Smooth muscle cell of the brain vasculature (primary cell): ENCODE results near the gene RGS7.
"Not testable (repeated sequence)": the region's sequence is repeated elsewhere in the genome, so short reads cannot be mapped to it uniquely, and the experiment has no call there.

ENCODE experiments used
- DNase-seq: peaks from one replicate; pipeline ENCODE4 v3.0.0-alpha.2; 2012; ENCODE audit warnings: low read depth, low spot score

The RGS7 gene

GRCh38 chr1:240917976-240918375 is 439.0 kb downstream of the RGS7 start:
- DNase-seq: no peak

GRCh38 chr1:240914506-240914905 is 442.5 kb downstream of the RGS7 start:
- no peak for DNase-seq

- no peak for DNase-seq
Measured at GRCh38 chr1:240912821-240913220, 444.2 kb downstream of the RGS7 start.

GRCh38 chr1:240909701-240910457 is 447.1 kb downstream of the RGS7 start:
- DNase-seq: no peak

GRCh38 chr1:240906477-240906876 is 450.5 kb downstream of the RGS7 start:
- no peak for DNase-seq

- no peak for DNase-seq
Measured at GRCh38 chr1:240905225-240905765, 451.7 kb downstream of the RGS7 start.

- not testable (repeated sequence) for DNase-seq
Measured at GRCh38 chr1:240895424-240895823, 461.6 kb downstream of the RGS7 start.

GRCh38 chr1:240888787-240889048 is 468.3 kb downstream of the RGS7 start:
- no peak for DNase-seq

GRCh38 chr1:240888039-240888786 is 468.8 kb downstream of the RGS7 start:
- DNase-seq: no peak

GRCh38 chr1:240883490-240883889 is 473.5 kb downstream of the RGS7 start:
- no peak for DNase-seq

GRCh38 chr1:240882656-240883308 is 474.2 kb downstream of the RGS7 start:
- not testable (repeated sequence) for DNase-seq

GRCh38 chr1:240878631-240879030 is 478.4 kb downstream of the RGS7 start:
- DNase-seq: no peak

GRCh38 chr1:240877605-240878004 is 479.4 kb downstream of the RGS7 start:
- DNase-seq: no peak

GRCh38 chr1:240876071-240876470 is 480.9 kb downstream of the RGS7 start:
- DNase-seq: no peak

GRCh38 chr1:240869071-240869470 is 487.9 kb downstream of the RGS7 start:
- DNase-seq: no peak

- no peak for DNase-seq
Measured at GRCh38 chr1:240866724-240867123, 490.3 kb downstream of the RGS7 start.

- no peak for DNase-seq
Measured at GRCh38 chr1:240860023-240860422, 497.0 kb downstream of the RGS7 start.

- no peak for DNase-seq
Measured at GRCh38 chr1:240854367-240854766, 502.6 kb downstream of the RGS7 start.

- no peak for DNase-seq
Measured at GRCh38 chr1:240847325-240847724, 509.7 kb downstream of the RGS7 start.

- no peak for DNase-seq
Measured at GRCh38 chr1:240844486-240844885, 512.5 kb downstream of the RGS7 start.

- no peak for DNase-seq
Measured at GRCh38 chr1:240843798-240844197, 513.2 kb downstream of the RGS7 start.

- DNase-seq: no peak
Measured at GRCh38 chr1:240836271-240836670, 520.7 kb downstream of the RGS7 start.

- DNase-seq: no peak
Measured at GRCh38 chr1:240835291-240835690, 521.7 kb downstream of the RGS7 start.
